ENCODE results near the gene LMF1. TPM values are rescaled to one million over a fixed set of nuclear protein-coding genes. Genes with fewer than 3 reads are reported as not detected.
A peak's percentile ranks its signal among the peaks of the same experiment; 100 is the strongest.

Gene LMF1
- total RNA-seq, 6 experiments from 2014 or later, result 10.9 to 20.0 (median 13.8) TPM

DNA sequence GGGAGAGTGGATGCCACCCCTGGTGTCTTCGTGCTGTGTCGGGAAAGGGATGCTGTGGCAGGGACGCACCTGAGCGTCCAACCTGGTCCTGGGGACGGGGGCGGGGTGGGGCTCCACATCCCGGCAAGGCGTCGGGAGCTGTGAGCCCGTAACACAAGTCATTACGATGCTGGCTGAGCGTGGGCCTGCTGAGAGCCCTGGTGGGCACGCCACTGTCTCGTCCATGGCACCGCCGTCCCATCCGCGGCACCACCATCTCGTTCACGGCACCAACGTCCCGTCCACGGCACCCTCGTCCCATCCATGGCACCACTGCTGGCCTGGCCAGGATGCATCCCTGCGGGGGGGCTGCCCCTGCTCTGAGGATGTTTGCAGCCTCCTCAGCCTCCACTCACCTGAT lies 146.2 kb downstream of the LMF1 start:
- WGBS (ENCODE audit: insufficient coverage, low coverage, low lambda C conversion rate, missing lambda C conversion rate), result 68% methylated on average over 9 of the region's 25 CpGs
- no peaks in the 10 kb centered on the region for H3K9me3 ChIP-seq
- no peaks in the 10 kb centered on the region for H3K4me1 ChIP-seq
- H3K27ac ChIP-seq, result no peak overlapping the region
- no peak overlapping the region for H3K4me3 ChIP-seq
- intact Hi-C loops (cut with DNase I), result loop anchor here in 1 of 2 donors (10.0 kb wide), 1 partner anchor 210 kb away; no protein-coding TSS in a partner anchor
- TF ChIP-seq, protein P1, sequence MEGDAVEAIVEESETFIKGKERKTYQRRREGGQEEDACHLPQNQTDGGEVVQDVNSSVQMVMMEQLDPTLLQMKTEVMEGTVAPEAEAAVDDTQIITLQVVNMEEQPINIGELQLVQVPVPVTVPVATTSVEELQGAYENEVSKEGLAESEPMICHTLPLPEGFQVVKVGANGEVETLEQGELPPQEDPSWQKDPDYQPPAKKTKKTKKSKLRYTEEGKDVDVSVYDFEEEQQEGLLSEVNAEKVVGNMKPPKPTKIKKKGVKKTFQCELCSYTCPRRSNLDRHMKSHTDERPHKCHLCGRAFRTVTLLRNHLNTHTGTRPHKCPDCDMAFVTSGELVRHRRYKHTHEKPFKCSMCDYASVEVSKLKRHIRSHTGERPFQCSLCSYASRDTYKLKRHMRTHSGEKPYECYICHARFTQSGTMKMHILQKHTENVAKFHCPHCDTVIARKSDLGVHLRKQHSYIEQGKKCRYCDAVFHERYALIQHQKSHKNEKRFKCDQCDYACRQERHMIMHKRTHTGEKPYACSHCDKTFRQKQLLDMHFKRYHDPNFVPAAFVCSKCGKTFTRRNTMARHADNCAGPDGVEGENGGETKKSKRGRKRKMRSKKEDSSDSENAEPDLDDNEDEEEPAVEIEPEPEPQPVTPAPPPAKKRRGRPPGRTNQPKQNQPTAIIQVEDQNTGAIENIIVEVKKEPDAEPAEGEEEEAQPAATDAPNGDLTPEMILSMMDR (IDR thresholded peaks at IDR 0.05), result no peak
- no peak for TF ChIP-seq POLR2A (IDR thresholded peaks at IDR 0.05)
- no peak for ATAC-seq
- DNase-seq, result no peak
- H3K27me3 ChIP-seq, result no peaks in the 10 kb centered on the region
- no peaks in the 10 kb centered on the region for H3K36me3 ChIP-seq

DNA sequence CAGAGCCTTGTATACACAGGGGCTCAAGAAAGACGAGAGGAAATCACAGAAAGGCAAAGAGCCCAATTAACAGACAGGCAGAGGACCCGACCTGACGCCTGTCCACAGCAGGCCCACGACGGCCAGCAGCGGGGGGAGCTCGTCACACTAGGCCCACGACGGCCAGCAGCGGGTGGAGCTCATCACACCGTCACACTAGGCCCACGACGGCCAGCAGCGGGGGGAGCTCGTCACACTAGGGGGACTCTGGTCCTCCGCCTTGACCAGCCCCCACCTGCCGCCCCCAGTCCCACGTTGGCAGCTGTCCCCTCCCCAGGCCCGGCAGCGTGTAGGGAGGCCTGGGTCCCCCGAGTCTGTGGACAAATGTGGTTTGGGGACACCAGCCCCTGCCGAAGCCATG lies 146.6 kb downstream of the LMF1 start:
- Histone ChIP-seq H3K4me1 (no peaks in the 10 kb centered on the region), H3K27me3 (no peaks in the 10 kb centered on the region), H3K4me3 (no peak overlapping the region), H3K36me3 (no peaks in the 10 kb centered on the region), H3K27ac (no peak overlapping the region), H3K9me3 (no peaks in the 10 kb centered on the region)
- 92% methylated on average over 2 of the region's 22 CpGs for WGBS (ENCODE audit: insufficient coverage, low coverage, low lambda C conversion rate, missing lambda C conversion rate)
- no peak for DNase-seq
- intact Hi-C loops (cut with DNase I), result loop anchor here in 1 of 2 donors (10.0 kb wide), 1 partner anchor 211 kb away; no protein-coding TSS in a partner anchor
- ATAC-seq, result peak in 1 of 4 donors; percentile 5
- TF ChIP-seq, protein P1 (IDR thresholded peaks at IDR 0.05), result no peak
- no peak for TF ChIP-seq POLR2A (IDR thresholded peaks at IDR 0.05)

DNA sequence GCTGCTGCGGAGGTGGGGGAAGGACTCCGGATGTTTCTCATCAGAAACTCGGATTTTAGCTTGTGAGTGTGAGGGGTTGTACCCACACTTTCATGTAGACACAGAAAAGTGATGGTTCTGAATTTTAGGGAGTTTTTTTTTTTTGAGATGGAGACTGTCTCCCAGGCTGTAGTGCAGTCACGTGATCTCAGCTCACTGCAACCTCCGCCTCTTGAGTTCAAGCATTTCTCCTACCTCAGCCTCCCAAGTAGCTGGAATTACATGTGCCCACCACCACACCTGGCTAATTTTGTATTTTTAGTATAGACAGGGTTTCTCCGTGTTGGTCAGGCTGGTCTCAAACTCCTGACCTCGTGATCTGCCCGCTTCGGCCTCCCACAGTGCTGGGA lies 147.9 kb downstream of the LMF1 start:
- DNase-seq, result no peak
- Histone ChIP-seq H3K4me3 (no peak overlapping the region), H3K4me1 (no peaks in the 10 kb centered on the region), H3K9me3 (no peaks in the 10 kb centered on the region), H3K36me3 (no peaks in the 10 kb centered on the region), H3K27me3 (no peaks in the 10 kb centered on the region), H3K27ac (no peak overlapping the region)
- WGBS (ENCODE audit: insufficient coverage, low coverage, low lambda C conversion rate, missing lambda C conversion rate), result 63% methylated on average over 7 of the region's 9 CpGs
- no peak for ATAC-seq
- intact Hi-C loops (cut with DNase I), result loop anchor here in 1 of 2 donors (10.0 kb wide), 1 partner anchor 212 kb away; no protein-coding TSS in a partner anchor
- no peak for TF ChIP-seq POLR2A (IDR thresholded peaks at IDR 0.05)
- TF ChIP-seq, protein P1 (IDR thresholded peaks at IDR 0.05), result no peak

DNA sequence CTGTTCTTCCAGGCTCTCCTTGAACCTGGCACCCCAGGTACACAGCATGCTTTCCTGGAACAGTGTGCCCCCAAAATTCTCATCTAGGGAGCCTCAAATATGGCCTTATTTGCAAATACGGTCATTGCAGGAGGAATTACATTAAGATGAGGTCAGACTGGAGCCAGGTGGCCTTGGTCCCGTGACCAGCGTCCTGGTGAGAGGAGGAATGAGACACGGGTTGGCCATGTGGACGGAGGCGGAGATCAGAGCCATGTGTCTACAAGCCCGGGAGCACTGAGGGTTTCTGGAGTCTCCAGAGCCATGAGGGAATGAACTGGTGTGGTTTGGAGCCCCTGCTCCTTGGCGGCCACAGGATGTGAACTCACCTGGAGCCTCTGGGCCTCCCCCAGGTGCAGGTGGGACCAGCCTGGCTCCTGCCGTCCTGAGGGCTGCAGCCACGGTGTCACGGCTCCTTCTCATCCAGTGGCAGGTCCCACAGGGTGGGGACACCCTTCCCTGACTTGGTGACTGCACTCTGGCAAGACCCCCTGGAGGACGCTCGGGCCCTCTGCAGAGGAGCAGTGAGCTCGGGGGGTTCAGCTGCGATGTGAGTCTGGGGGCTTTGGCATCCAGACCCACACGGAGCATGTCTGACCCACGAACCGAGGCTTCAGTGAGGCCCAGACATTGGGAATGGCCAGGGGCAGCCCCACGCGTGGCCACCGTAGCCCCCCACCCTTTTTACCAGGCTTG lies 148.4 kb downstream of the LMF1 start:
- ATAC-seq (no peak), DNase-seq (no peak)
- TF ChIP-seq POLR2A (IDR thresholded peaks at IDR 0.05), result no peak
- TF ChIP-seq, protein P1 (IDR thresholded peaks at IDR 0.05), result no peak
- no peaks in the 10 kb centered on the region for H3K9me3 ChIP-seq
- H3K36me3 ChIP-seq, result no peaks in the 10 kb centered on the region
- no peaks in the 10 kb centered on the region for H3K4me1 ChIP-seq
- intact Hi-C loops (cut with DNase I), result loop anchor here in 1 of 2 donors (10.0 kb wide), 1 partner anchor 212 kb away; no protein-coding TSS in a partner anchor
- no peak overlapping the region for H3K4me3 ChIP-seq
- H3K27me3 ChIP-seq, result no peaks in the 10 kb centered on the region
- no peak overlapping the region for H3K27ac ChIP-seq
- WGBS (ENCODE audit: insufficient coverage, low coverage, low lambda C conversion rate, missing lambda C conversion rate), result 46% methylated on average over 4 of the region's 21 CpGs
